HepG2 (cell line): ENCODE data around the gene SDK2. TPM values are rescaled to one million over a fixed set of nuclear protein-coding genes. Genes with fewer than 3 reads are reported as not detected.

Source experiments
- FOXA1 ChIP-seq, 2 experiments: fragments of 450-650 bp in 1 of 2; sonication (generic) in 1 of 2; formaldehyde crosslinking in 1 of 2; IDR thresholded peaks; 2 replicates each; pipeline versions ENCODE4 v1.4.0 to v1.6.1; 2016 to 2020; ENCODE audit warnings: missing genetic modification reagents in 1 of 2
- KAT2B ChIP-seq: fragments of 150-350 bp; IDR thresholded peaks from 2 replicates; pipeline ENCODE4 v1.6.1; 2014; ENCODE audit warnings: low read depth, low read length, borderline replicate concordance
- RBFOX2 ChIP-seq: fragments of 200-400 bp; formaldehyde crosslinking; IDR thresholded peaks from 2 replicates; pipeline ENCODE4 v1.6.1; 2017; ENCODE audit warnings: low read depth, mild to moderate bottlenecking, low read length
- polyA plus RNA-seq, 8 experiments: library from polyadenylated mRNA; depleted of rRNA in 3 of 8; stranded (reverse) in 7 of 8; unstranded in 1 of 8; fragments of >200 nt; fragmentation: Illumina TruSeq in 4 of 8; extraction: Trizol in 4 of 8; gene quantifications; 2 replicates each; pipeline versions ENCODE4 v1.2.1 to v1.2.3, GENCODE V29; 2011 to 2016; ENCODE audit warnings: low read depth in 4 of 8, missing spikeins in 1 of 8, mixed read lengths in 1 of 8; ENCODE audit not compliant: insufficient read depth in 1 of 8
- total RNA-seq, 5 experiments: library from RNA; depleted of rRNA; stranded (reverse); fragments of >200 nt; fragmentation: Illumina TruSeq; extraction: Trizol; gene quantifications; 2 replicates each; pipeline ENCODE4 v1.2.3, GENCODE V29; 2016; ENCODE audit warnings: low read depth in 1 of 5
- TF ChIP-seq, protein P1 (sequence below): sonication (generic); formaldehyde crosslinking; IDR thresholded peaks from 2 replicates; pipeline ENCODE4 v1.4.0; 2020; ENCODE audit warnings: missing genetic modification reagents, mild to moderate bottlenecking, borderline replicate concordance
- TF ChIP-seq, protein P2 (sequence below): sonication (generic); formaldehyde crosslinking; IDR thresholded peaks from 2 replicates; pipeline ENCODE4 v1.5.0; 2020; ENCODE audit warnings: mild to moderate bottlenecking, missing genetic modification reagents, borderline replicate concordance
- TF ChIP-seq, protein P3 (sequence below): sonication (generic); formaldehyde crosslinking; IDR thresholded peaks from 2 replicates; pipeline ENCODE4 v1.8.1; 2023; ENCODE audit warnings: mild to moderate bottlenecking, missing genetic modification reagents

SDK2 gene
- total and polyA plus RNA-seq, 2 of the 13 experiments (the other 11 are each of a cell fraction or from before 2014, with no cell fraction given): not detected

DNA sequence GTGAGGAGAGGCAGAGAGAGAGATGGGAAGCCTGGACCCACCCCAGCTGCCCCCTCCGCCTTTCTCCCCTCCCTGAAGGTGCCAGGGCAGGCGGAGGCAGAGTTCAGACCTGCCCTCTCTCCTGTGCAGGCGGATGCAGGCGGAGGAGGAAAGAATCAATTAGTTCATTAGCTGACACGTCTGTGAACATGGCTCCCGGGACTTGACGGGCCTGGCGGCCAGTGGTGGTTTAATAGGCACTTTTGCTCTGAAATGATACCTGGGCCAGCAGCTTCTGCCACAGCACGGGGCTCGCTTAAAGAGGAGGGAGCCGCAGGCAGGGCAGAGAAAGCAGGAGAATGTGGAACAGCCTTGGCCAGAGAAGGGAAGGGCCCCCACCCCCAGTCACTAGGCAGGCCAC is 98.1 kb downstream of the SDK2 start (continued):
- TF ChIP-seq KAT2B: no peak
- TF ChIP-seq, protein P1, sequence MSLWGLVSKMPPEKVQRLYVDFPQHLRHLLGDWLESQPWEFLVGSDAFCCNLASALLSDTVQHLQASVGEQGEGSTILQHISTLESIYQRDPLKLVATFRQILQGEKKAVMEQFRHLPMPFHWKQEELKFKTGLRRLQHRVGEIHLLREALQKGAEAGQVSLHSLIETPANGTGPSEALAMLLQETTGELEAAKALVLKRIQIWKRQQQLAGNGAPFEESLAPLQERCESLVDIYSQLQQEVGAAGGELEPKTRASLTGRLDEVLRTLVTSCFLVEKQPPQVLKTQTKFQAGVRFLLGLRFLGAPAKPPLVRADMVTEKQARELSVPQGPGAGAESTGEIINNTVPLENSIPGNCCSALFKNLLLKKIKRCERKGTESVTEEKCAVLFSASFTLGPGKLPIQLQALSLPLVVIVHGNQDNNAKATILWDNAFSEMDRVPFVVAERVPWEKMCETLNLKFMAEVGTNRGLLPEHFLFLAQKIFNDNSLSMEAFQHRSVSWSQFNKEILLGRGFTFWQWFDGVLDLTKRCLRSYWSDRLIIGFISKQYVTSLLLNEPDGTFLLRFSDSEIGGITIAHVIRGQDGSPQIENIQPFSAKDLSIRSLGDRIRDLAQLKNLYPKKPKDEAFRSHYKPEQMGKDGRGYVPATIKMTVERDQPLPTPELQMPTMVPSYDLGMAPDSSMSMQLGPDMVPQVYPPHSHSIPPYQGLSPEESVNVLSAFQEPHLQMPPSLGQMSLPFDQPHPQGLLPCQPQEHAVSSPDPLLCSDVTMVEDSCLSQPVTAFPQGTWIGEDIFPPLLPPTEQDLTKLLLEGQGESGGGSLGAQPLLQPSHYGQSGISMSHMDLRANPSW (CRISPR knock-in tag): no peak
- no peak for TF ChIP-seq RBFOX2
- no peak for TF ChIP-seq FOXA1 (IDR thresholded peaks at IDR 0.05)
- TF ChIP-seq FOXA1 (CRISPR knock-in tag; IDR thresholded peaks at IDR 0.05): no peak
- TF ChIP-seq, protein P2, sequence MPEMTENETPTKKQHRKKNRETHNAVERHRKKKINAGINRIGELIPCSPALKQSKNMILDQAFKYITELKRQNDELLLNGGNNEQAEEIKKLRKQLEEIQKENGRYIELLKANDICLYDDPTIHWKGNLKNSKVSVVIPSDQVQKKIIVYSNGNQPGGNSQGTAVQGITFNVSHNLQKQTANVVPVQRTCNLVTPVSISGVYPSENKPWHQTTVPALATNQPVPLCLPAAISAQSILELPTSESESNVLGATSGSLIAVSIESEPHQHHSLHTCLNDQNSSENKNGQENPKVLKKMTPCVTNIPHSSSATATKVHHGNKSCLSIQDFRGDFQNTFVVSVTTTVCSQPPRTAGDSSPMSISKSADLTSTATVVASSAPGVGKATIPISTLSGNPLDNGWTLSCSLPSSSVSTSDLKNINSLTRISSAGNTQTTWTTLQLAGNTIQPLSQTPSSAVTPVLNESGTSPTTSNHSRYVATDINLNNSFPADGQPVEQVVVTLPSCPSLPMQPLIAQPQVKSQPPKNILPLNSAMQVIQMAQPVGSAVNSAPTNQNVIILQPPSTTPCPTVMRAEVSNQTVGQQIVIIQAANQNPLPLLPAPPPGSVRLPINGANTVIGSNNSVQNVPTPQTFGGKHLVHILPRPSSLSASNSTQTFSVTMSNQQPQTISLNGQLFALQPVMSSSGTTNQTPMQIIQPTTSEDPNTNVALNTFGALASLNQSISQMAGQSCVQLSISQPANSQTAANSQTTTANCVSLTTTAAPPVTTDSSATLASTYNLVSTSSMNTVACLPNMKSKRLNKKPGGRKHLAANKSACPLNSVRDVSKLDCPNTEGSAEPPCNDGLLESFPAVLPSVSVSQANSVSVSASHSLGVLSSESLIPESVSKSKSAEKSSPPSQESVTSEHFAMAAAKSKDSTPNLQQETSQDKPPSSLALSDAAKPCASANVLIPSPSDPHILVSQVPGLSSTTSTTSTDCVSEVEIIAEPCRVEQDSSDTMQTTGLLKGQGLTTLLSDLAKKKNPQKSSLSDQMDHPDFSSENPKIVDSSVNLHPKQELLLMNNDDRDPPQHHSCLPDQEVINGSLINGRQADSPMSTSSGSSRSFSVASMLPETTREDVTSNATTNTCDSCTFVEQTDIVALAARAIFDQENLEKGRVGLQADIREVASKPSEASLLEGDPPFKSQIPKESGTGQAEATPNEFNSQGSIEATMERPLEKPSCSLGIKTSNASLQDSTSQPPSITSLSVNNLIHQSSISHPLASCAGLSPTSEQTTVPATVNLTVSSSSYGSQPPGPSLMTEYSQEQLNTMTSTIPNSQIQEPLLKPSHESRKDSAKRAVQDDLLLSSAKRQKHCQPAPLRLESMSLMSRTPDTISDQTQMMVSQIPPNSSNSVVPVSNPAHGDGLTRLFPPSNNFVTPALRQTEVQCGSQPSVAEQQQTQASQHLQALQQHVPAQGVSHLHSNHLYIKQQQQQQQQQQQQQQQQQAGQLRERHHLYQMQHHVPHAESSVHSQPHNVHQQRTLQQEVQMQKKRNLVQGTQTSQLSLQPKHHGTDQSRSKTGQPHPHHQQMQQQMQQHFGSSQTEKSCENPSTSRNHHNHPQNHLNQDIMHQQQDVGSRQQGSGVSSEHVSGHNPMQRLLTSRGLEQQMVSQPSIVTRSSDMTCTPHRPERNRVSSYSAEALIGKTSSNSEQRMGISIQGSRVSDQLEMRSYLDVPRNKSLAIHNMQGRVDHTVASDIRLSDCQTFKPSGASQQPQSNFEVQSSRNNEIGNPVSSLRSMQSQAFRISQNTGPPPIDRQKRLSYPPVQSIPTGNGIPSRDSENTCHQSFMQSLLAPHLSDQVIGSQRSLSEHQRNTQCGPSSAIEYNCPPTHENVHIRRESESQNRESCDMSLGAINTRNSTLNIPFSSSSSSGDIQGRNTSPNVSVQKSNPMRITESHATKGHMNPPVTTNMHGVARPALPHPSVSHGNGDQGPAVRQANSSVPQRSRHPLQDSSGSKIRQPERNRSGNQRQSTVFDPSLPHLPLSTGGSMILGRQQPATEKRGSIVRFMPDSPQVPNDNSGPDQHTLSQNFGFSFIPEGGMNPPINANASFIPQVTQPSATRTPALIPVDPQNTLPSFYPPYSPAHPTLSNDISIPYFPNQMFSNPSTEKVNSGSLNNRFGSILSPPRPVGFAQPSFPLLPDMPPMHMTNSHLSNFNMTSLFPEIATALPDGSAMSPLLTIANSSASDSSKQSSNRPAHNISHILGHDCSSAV (CRISPR knock-in tag): no peak
- TF ChIP-seq, protein P3, sequence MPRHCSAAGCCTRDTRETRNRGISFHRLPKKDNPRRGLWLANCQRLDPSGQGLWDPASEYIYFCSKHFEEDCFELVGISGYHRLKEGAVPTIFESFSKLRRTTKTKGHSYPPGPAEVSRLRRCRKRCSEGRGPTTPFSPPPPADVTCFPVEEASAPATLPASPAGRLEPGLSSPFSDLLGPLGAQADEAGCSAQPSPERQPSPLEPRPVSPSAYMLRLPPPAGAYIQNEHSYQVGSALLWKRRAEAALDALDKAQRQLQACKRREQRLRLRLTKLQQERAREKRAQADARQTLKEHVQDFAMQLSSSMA (CRISPR knock-in tag): no peak
